HepG2 (cell line): ENCODE results near the gene TP53TG5. TPM values are rescaled to one million over a fixed set of nuclear protein-coding genes. Genes with fewer than 3 reads are reported as not detected.

Experiments used
- ELF1 ChIP-seq: sonication (generic); formaldehyde crosslinking; IDR thresholded peaks from 2 replicates; pipeline ENCODE4 v1.4.0; 2020; ENCODE audit warnings: missing genetic modification reagents
- KLF16 ChIP-seq, 2 experiments: sonication (generic) in 1 of 2; formaldehyde crosslinking in 1 of 2; IDR thresholded peaks; 2 replicates each; pipeline versions ENCODE4 v1.6.1 to v1.8.0; 2016 to 2023; ENCODE audit warnings: missing genetic modification reagents in 2 of 2, missing compliant biosample characterization in 1 of 2
- PHB2 ChIP-seq: fragments of 450-650 bp; IDR thresholded peaks from 2 replicates; pipeline ENCODE4 v1.6.1; 2018; ENCODE audit not compliant: partially characterized antibody
- RAD21 ChIP-seq: fragments of 450-650 bp; formaldehyde crosslinking; IDR thresholded peaks from 2 replicates; pipeline ENCODE4 v1.5.0; 2020; ENCODE audit warnings: mild to moderate bottlenecking
- REPIN1 ChIP-seq: sonication (generic); formaldehyde crosslinking; IDR thresholded peaks from 2 replicates; pipeline ENCODE4 v1.8.0; 2022; ENCODE audit warnings: missing genetic modification reagents, low read depth, mild to moderate bottlenecking, borderline replicate concordance
- SALL1 ChIP-seq: sonication (generic); formaldehyde crosslinking; IDR thresholded peaks from 2 replicates; pipeline ENCODE4 v1.8.0; 2022; ENCODE audit warnings: mild to moderate bottlenecking, missing genetic modification reagents
- SMARCE1 ChIP-seq: fragments of 450-650 bp; IDR thresholded peaks from 2 replicates; pipeline ENCODE4 v1.6.1; 2017; ENCODE audit warnings: borderline replicate concordance
- SRSF9 ChIP-seq: fragments of 200-400 bp; formaldehyde crosslinking; IDR thresholded peaks from 2 replicates; pipeline ENCODE4 v1.6.1; 2018; ENCODE audit warnings: borderline replicate concordance, mild to moderate bottlenecking, low read depth, low read length; ENCODE audit not compliant: insufficient read depth, poor library complexity, severe bottlenecking
- ZC3H4 ChIP-seq: sonication (generic); formaldehyde crosslinking; IDR thresholded peaks from 2 replicates; pipeline ENCODE4 v1.4.0; 2020; ENCODE audit warnings: missing genetic modification reagents, borderline replicate concordance
- ZFX ChIP-seq: sonication (generic); formaldehyde crosslinking; IDR thresholded peaks from 2 replicates; pipeline ENCODE4 v1.4.0; 2020; ENCODE audit warnings: mild to moderate bottlenecking, low read depth, missing genetic modification reagents, moderate library complexity
- ZIK1 ChIP-seq: sonication (generic); formaldehyde crosslinking; IDR thresholded peaks from 2 replicates; pipeline ENCODE4 v1.5.0; 2020; ENCODE audit warnings: mild to moderate bottlenecking, low read depth, missing genetic modification reagents, borderline replicate concordance
- ZNF468 ChIP-seq: sonication (generic); formaldehyde crosslinking; IDR thresholded peaks from 2 replicates; pipeline ENCODE4 v1.8.0; 2022; ENCODE audit warnings: mild to moderate bottlenecking, moderate library complexity, missing genetic modification reagents
- ZNF674 ChIP-seq: sonication (generic); formaldehyde crosslinking; IDR thresholded peaks from 2 replicates; pipeline ENCODE4 v1.5.0; 2020; ENCODE audit warnings: low read depth, mild to moderate bottlenecking, missing genetic modification reagents
- ZSCAN9 ChIP-seq: IDR thresholded peaks from 2 replicates; pipeline ENCODE4 v1.6.1; 2016; ENCODE audit warnings: borderline replicate concordance
- polyA plus RNA-seq, 8 experiments: library from polyadenylated mRNA; depleted of rRNA in 3 of 8; stranded (reverse) in 7 of 8; unstranded in 1 of 8; fragments of >200 nt; fragmentation: Illumina TruSeq in 4 of 8; extraction: Trizol in 4 of 8; gene quantifications; 2 replicates each; pipeline versions ENCODE4 v1.2.1 to v1.2.3, GENCODE V29; 2011 to 2016; ENCODE audit warnings: low read depth in 4 of 8, missing spikeins in 1 of 8, mixed read lengths in 1 of 8; ENCODE audit not compliant: insufficient read depth in 1 of 8
- total RNA-seq, 5 experiments: library from RNA; depleted of rRNA; stranded (reverse); fragments of >200 nt; fragmentation: Illumina TruSeq; extraction: Trizol; gene quantifications; 2 replicates each; pipeline ENCODE4 v1.2.3, GENCODE V29; 2016; ENCODE audit warnings: low read depth in 1 of 5
- TF ChIP-seq, protein P1 (sequence below): fragments of 450-650 bp; IDR thresholded peaks from 2 replicates; pipeline ENCODE4 v1.6.1; 2017; ENCODE audit warnings: mild to moderate bottlenecking
- TF ChIP-seq, protein P2 (sequence below), 2 experiments: IDR thresholded peaks; 2 replicates each; pipeline ENCODE4 v1.6.1; 2011 to 2012; ENCODE audit warnings: low read length in 2 of 2, borderline replicate concordance in 1 of 2, low read depth in 1 of 2, mild to moderate bottlenecking in 1 of 2, moderate library complexity in 1 of 2
- TF ChIP-seq, protein P3 (sequence below): sonication (generic); formaldehyde crosslinking; IDR thresholded peaks from 2 replicates; pipeline ENCODE4; 2020; ENCODE audit warnings: missing genetic modification reagents, mild to moderate bottlenecking, borderline replicate concordance
- TF ChIP-seq, protein P4 (sequence below): sonication (generic); formaldehyde crosslinking; conservative IDR thresholded peaks from 2 replicates; pipeline ENCODE4 v1.8.0; 2022; ENCODE audit warnings: low read depth, missing genetic modification reagents

Gene TP53TG5
- total and polyA plus RNA-seq, 2 of the 13 experiments (the other 11 are each of a cell fraction or from before 2014, with no cell fraction given): 0.11 TPM; not detected in 1

DNA sequence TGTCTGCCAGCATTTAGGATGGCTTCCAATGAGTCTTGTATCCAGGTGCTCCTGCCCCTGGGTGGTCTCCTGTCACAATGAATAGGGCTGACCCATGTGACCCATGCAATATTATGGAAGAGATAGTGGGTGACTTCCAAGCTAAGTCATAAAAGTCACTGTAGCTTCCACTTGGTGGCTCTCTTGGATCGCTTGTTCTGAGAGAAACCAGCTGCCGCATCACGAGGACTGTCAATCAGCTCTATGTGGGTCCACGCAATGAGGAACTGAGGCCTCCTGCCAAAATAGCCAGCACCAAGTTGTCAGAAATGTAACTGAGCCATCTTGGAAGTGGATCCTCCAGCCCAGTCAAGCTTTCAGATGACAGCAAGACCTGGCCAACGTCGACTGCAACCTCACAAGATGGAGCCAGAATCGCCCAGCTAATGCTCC lies 55.2 kb downstream of the TP53TG5 start (continued):
- TF ChIP-seq, protein P1, sequence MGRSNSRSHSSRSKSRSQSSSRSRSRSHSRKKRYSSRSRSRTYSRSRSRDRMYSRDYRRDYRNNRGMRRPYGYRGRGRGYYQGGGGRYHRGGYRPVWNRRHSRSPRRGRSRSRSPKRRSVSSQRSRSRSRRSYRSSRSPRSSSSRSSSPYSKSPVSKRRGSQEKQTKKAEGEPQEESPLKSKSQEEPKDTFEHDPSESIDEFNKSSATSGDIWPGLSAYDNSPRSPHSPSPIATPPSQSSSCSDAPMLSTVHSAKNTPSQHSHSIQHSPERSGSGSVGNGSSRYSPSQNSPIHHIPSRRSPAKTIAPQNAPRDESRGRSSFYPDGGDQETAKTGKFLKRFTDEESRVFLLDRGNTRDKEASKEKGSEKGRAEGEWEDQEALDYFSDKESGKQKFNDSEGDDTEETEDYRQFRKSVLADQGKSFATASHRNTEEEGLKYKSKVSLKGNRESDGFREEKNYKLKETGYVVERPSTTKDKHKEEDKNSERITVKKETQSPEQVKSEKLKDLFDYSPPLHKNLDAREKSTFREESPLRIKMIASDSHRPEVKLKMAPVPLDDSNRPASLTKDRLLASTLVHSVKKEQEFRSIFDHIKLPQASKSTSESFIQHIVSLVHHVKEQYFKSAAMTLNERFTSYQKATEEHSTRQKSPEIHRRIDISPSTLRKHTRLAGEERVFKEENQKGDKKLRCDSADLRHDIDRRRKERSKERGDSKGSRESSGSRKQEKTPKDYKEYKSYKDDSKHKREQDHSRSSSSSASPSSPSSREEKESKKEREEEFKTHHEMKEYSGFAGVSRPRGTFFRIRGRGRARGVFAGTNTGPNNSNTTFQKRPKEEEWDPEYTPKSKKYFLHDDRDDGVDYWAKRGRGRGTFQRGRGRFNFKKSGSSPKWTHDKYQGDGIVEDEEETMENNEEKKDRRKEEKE: no peak
- TF ChIP-seq SMARCE1 (no peak), REPIN1 (peak; percentile 36; the same call in 1 of the 2 replicates), SALL1 (peak; percentile 66), ZNF468 (CRISPR knock-in tag) (no peak), ZNF674 (CRISPR knock-in tag) (no peak), RAD21 (peak; percentile 98), SRSF9 (no peak), ZFX (CRISPR knock-in tag) (peak; percentile 19; the same call in 1 of the 2 replicates), ZIK1 (0 out of 2 replicates have a peak, but pooled peaks have one; percentile 63), PHB2 (no peak), ZC3H4 (CRISPR knock-in tag) (no peak), ELF1 (CRISPR knock-in tag) (peak; percentile 44; the same call in 1 of the 2 replicates), ZSCAN9 (no peak), KLF16 (CRISPR knock-in tag; IDR thresholded peaks at IDR 0.05) (peak in 1 of 2 experiments; percentile 68; a peak in 2 of 4 replicates)
- TF ChIP-seq, protein P2, sequence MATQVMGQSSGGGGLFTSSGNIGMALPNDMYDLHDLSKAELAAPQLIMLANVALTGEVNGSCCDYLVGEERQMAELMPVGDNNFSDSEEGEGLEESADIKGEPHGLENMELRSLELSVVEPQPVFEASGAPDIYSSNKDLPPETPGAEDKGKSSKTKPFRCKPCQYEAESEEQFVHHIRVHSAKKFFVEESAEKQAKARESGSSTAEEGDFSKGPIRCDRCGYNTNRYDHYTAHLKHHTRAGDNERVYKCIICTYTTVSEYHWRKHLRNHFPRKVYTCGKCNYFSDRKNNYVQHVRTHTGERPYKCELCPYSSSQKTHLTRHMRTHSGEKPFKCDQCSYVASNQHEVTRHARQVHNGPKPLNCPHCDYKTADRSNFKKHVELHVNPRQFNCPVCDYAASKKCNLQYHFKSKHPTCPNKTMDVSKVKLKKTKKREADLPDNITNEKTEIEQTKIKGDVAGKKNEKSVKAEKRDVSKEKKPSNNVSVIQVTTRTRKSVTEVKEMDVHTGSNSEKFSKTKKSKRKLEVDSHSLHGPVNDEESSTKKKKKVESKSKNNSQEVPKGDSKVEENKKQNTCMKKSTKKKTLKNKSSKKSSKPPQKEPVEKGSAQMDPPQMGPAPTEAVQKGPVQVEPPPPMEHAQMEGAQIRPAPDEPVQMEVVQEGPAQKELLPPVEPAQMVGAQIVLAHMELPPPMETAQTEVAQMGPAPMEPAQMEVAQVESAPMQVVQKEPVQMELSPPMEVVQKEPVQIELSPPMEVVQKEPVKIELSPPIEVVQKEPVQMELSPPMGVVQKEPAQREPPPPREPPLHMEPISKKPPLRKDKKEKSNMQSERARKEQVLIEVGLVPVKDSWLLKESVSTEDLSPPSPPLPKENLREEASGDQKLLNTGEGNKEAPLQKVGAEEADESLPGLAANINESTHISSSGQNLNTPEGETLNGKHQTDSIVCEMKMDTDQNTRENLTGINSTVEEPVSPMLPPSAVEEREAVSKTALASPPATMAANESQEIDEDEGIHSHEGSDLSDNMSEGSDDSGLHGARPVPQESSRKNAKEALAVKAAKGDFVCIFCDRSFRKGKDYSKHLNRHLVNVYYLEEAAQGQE (IDR thresholded peaks at IDR 0.05; ENCODE audit: borderline replicate concordance in 1 of 2, low read depth in 1 of 2, low read length in 2 of 2): no peak
- TF ChIP-seq, protein P3, sequence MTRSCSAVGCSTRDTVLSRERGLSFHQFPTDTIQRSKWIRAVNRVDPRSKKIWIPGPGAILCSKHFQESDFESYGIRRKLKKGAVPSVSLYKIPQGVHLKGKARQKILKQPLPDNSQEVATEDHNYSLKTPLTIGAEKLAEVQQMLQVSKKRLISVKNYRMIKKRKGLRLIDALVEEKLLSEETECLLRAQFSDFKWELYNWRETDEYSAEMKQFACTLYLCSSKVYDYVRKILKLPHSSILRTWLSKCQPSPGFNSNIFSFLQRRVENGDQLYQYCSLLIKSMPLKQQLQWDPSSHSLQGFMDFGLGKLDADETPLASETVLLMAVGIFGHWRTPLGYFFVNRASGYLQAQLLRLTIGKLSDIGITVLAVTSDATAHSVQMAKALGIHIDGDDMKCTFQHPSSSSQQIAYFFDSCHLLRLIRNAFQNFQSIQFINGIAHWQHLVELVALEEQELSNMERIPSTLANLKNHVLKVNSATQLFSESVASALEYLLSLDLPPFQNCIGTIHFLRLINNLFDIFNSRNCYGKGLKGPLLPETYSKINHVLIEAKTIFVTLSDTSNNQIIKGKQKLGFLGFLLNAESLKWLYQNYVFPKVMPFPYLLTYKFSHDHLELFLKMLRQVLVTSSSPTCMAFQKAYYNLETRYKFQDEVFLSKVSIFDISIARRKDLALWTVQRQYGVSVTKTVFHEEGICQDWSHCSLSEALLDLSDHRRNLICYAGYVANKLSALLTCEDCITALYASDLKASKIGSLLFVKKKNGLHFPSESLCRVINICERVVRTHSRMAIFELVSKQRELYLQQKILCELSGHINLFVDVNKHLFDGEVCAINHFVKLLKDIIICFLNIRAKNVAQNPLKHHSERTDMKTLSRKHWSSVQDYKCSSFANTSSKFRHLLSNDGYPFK: no peak
- TF ChIP-seq, protein P4, sequence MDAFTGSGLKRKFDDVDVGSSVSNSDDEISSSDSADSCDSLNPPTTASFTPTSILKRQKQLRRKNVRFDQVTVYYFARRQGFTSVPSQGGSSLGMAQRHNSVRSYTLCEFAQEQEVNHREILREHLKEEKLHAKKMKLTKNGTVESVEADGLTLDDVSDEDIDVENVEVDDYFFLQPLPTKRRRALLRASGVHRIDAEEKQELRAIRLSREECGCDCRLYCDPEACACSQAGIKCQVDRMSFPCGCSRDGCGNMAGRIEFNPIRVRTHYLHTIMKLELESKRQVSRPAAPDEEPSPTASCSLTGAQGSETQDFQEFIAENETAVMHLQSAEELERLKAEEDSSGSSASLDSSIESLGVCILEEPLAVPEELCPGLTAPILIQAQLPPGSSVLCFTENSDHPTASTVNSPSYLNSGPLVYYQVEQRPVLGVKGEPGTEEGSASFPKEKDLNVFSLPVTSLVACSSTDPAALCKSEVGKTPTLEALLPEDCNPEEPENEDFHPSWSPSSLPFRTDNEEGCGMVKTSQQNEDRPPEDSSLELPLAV (CRISPR knock-in tag): no peak
